HFFc6 (cell line): ENCODE results near the gene PAPSS2. TPM values are rescaled to one million over a fixed set of nuclear protein-coding genes. Genes with fewer than 3 reads are reported as not detected.
"Not testable (repeated sequence)": the region's sequence is repeated elsewhere in the genome, so short reads cannot be mapped to it uniquely, and the experiment has no call there.

Experiments used
- DNase-seq: peaks from one replicate; pipeline ENCODE4 v3.0.0-alpha.2; 2018
- H3K27ac Mint-ChIP-seq: 2 replicates; pipeline ENCODE4 v1.8.0; 2020; ENCODE audit warnings: mild to moderate bottlenecking, mixed read lengths
- H3K27me3 Mint-ChIP-seq: 2 replicates; pipeline ENCODE4 v1.8.0; 2021; ENCODE audit warnings: mild to moderate bottlenecking, moderate library complexity, mixed read lengths; ENCODE audit not compliant: insufficient read depth
- H3K36me3 Mint-ChIP-seq: 2 replicates; pipeline ENCODE4 v1.8.0; 2021; ENCODE audit warnings: low read depth, mixed read lengths
- H3K4me1 Mint-ChIP-seq: 2 replicates; pipeline ENCODE4 v1.8.0; 2020; ENCODE audit warnings: low read depth, mixed read lengths
- H3K4me3 Mint-ChIP-seq: 2 replicates; pipeline ENCODE4 v1.8.0; 2020; ENCODE audit warnings: mild to moderate bottlenecking, moderate library complexity, mixed read lengths
- H3K9me3 Mint-ChIP-seq: 2 replicates; pipeline ENCODE4 v1.8.0; 2020; ENCODE audit warnings: mild to moderate bottlenecking, mixed read lengths
- CTCF ChIP-seq: fragments of 200-600 bp; sonication (generic); IDR thresholded peaks from 2 replicates; pipeline ENCODE4 v1.5.0; 2021; ENCODE audit warnings: antibody characterized with exemption, mild to moderate bottlenecking
- total RNA-seq, 6 experiments: library from RNA; stranded (reverse); fragmentation: NEBNext Ultra II Directional; extraction: Animal tissue kit (Norgen Biotek cat#: 25700); gene quantifications; 2 replicates in 1 of 6; 3 replicates in 5 of 6; pipeline ENCODE4 v1.2.3, GENCODE V29; 2021

PAPSS2 gene
- total RNA-seq, 6 experiments from 2014 or later, result 388 to 630 (median 429) TPM

DNA sequence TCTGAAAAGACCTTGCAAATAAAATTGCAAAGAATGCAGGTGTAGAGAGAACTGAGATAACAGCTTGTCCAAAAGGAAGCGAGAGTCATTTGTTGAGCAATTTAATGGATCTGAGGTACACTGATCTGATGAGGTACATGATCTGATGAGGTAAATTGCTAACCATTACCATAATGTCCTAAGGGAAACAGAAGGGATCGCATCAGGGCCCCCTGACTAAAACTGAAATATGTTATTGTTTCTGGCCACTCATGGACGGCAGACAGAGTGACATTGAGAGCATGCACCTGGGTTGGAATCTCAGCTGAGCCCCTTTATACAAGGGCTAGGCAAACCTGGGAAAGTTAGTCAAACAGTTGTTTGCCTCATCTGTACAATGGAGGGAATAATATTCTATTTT is 15.8 kb upstream of the PAPSS2 start:
- Mint-ChIP-seq H3K27me3 (peaks cover 7% of the 10 kb centered on the region), H3K9me3 (no peaks in the 10 kb centered on the region), H3K27ac (no peak overlapping the region), H3K36me3 (no peaks in the 10 kb centered on the region), H3K4me1 (peaks cover 15% of the 10 kb centered on the region), H3K4me3 (no peak overlapping the region)
- DNase-seq, result no peak
- TF ChIP-seq CTCF, result no peak

- H3K27me3 Mint-ChIP-seq, H3K4me3 Mint-ChIP-seq, H3K27ac Mint-ChIP-seq, H3K9me3 Mint-ChIP-seq, H3K36me3 Mint-ChIP-seq, DNase-seq: not testable (repeated sequence)
- H3K4me1 Mint-ChIP-seq, result peaks cover 15% of the 10 kb centered on the region
Observed at GRCh38 chr10:87644500-87644899, 15.2 kb upstream of the PAPSS2 start.

GRCh38 chr10:87646192-87646909 is 13.3 kb upstream of the PAPSS2 start:
- no peak overlapping the region for H3K27ac Mint-ChIP-seq
- no peak overlapping the region for H3K4me3 Mint-ChIP-seq
- H3K27me3 Mint-ChIP-seq, result peaks cover 5% of the 10 kb centered on the region; the same call in 1 of the 2 replicates
- TF ChIP-seq CTCF, result no peak
- H3K36me3 Mint-ChIP-seq, result no peaks in the 10 kb centered on the region
- H3K4me1 Mint-ChIP-seq, result peaks cover 7% of the 10 kb centered on the region; the same call in 1 of the 2 replicates
- no peak for DNase-seq
- H3K9me3 Mint-ChIP-seq, result no peaks in the 10 kb centered on the region

- H3K36me3 Mint-ChIP-seq, result no peaks in the 10 kb centered on the region
- no peak overlapping the region for H3K27ac Mint-ChIP-seq
- no peak overlapping the region for H3K4me3 Mint-ChIP-seq
- peaks cover 5% of the 10 kb centered on the region; the same call in 1 of the 2 replicates for H3K27me3 Mint-ChIP-seq
- TF ChIP-seq CTCF, result no peak
- H3K9me3 Mint-ChIP-seq, result no peaks in the 10 kb centered on the region
- no peak for DNase-seq
- H3K4me1 Mint-ChIP-seq, result peaks cover 7% of the 10 kb centered on the region; the same call in 1 of the 2 replicates
Observed at GRCh38 chr10:87646935-87647334, 12.7 kb upstream of the PAPSS2 start.

DNA sequence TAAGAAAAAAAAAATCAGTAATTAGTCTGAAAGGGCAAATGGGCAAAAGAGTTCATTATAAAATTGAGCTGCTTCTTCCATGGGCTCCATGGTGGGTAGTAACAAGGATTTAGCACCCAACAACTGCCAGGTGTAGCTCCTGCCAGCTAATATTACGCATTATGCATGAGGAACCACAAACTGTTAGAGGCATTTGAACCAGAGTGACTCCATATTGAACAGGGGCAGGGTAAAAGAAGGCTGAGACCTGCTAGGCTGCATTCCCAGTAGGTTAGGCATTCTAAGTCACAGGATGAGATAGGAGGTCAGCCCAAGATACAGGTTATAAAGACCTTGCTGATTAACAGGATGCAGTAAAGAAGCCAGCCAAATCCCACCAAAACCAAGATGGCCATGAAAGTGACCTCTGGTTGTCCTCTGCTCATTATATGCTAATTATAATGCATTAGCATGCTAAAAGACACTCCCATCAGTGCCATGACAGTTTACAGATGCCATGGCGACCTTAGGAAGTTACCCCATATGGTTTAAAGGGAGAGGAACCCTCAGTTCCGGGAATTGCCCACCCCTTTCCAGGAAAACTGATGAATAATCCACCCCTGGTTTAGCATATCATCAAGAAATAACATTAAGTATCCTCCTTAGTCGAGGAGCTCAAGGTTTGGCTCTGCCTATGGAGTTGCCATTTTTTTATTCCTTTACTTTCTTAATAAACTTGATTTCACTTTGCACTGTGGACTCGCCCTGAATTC is 8.7 kb upstream of the PAPSS2 start:
- Mint-ChIP-seq H3K27ac (no peak overlapping the region), H3K27me3 (peaks cover 3% of the 10 kb centered on the region; the same call in 1 of the 2 replicates), H3K4me1 (peaks cover 12% of the 10 kb centered on the region), H3K4me3 (no peak overlapping the region), H3K36me3 (no peaks in the 10 kb centered on the region), H3K9me3 (no peaks in the 10 kb centered on the region)
- DNase-seq, result no peak
- TF ChIP-seq CTCF, result no peak

- no peaks in the 10 kb centered on the region for H3K9me3 Mint-ChIP-seq
- H3K4me3 Mint-ChIP-seq, result no peak overlapping the region
- H3K4me1 Mint-ChIP-seq, result peaks cover 18% of the 10 kb centered on the region
- no peaks in the 10 kb centered on the region for H3K36me3 Mint-ChIP-seq
- no peak for DNase-seq
- H3K27ac Mint-ChIP-seq, result no peak overlapping the region
- peaks cover 3% of the 10 kb centered on the region for H3K27me3 Mint-ChIP-seq
- no peak for TF ChIP-seq CTCF
Observed at GRCh38 chr10:87651801-87652200, 7.9 kb upstream of the PAPSS2 start.
